Lung microvascular endothelial cell (primary cell): ENCODE results near the gene GABRB2. TPM values are rescaled to one million over a fixed set of nuclear protein-coding genes. Genes with fewer than 3 reads are reported as not detected.
"Not testable (repeated sequence)": the region's sequence is repeated elsewhere in the genome, so short reads cannot be mapped to it uniquely, and the experiment has no call there.

Source experiments
- DNase-seq, 2 donors: peaks; one replicate each; pipeline versions ENCODE4 v3.0.0 to v3.0.0-alpha.2; 2010; ENCODE audit warnings: low read depth in 2 of 2
- total RNA-seq: library from RNA; depleted of rRNA; stranded (reverse); fragments of >200 nt; gene quantifications from 2 replicates; pipeline ENCODE4 v1.2.1, GENCODE V29; 2014

The GABRB2 gene
- total RNA-seq, 1 donor from 2014 or later, result not detected

GRCh38 chr5:161245846-161246245 lies 300.7 kb downstream of the GABRB2 start:
- DNase-seq, result not testable (repeated sequence)

Other genes starting within 250 kb of the GABRB2 start
- under 0.01 TPM in 1 of 2 replicates, not detected in the other for gene GABRA6, start 139.0 kb upstream of the GABRB2 start, total RNA-seq